ENCODE measurements around the gene DONSON. TPM values are rescaled to one million over a fixed set of nuclear protein-coding genes. Genes with fewer than 3 reads are reported as not detected.

The DONSON gene
- total RNA-seq, 1 donor from 2014 or later, result 9.2 TPM

- DNase-seq, result no peak
Observed at GRCh38 chr21:33540711-33541104, 47.8 kb downstream of the DONSON start.

- no peak for DNase-seq
Observed at GRCh38 chr21:33539616-33540015, 48.9 kb downstream of the DONSON start.

GRCh38 chr21:33537212-33537611 lies 51.3 kb downstream of the DONSON start:
- no peak for DNase-seq

GRCh38 chr21:33531007-33531406 lies 57.5 kb downstream of the DONSON start:
- no peak for DNase-seq

Other genes starting within 250 kb of the DONSON start
- 51.3 and 64.2 TPM in 2 replicates for gene IFNGR2, start 185.3 kb downstream of the DONSON start, total RNA-seq
- 24.5 and 32.0 TPM in 2 replicates for gene TMEM50B, start 108.7 kb downstream of the DONSON start, total RNA-seq
- gene DNAJC28, start 97.0 kb downstream of the DONSON start, total RNA-seq, result 1.9 and 2.6 TPM in 2 replicates
- 89.0 and 106 TPM in 2 replicates for gene GART, start 46.6 kb downstream of the DONSON start, total RNA-seq
- 180 and 275 TPM in 2 replicates for gene SON, start 45.6 kb downstream of the DONSON start, total RNA-seq
- gene CRYZL1, start 53.1 kb upstream of the DONSON start, total RNA-seq, result 31.8 and 38.7 TPM in 2 replicates
- gene ITSN1, start 53.8 kb upstream of the DONSON start, total RNA-seq, result 57.3 and 94.0 TPM in 2 replicates